Endothelial cell of umbilical vein (primary cell): ENCODE data around the gene TPPP2. TPM values are rescaled to one million over a fixed set of nuclear protein-coding genes. Genes with fewer than 3 reads are reported as not detected.

Experiments used
- BruUV-seq: library from RNA; stranded (reverse); fragments of 400-500 nt; replicated peaks from 2 replicates; lab custom pipeline; 2021; lab: Mats Ljungman, UMichigan
- CTCF ChIA-PET: fragments of 300-600, 350-600 bp; sonication (Branson Sonifier 250); formaldehyde crosslinking; loops from one replicate; lab custom pipeline; 2021; ENCODE audit warnings: antibody characterized with exemption, inconsistent platforms; lab: Charles Lee
- POLR2A ChIA-PET: fragments of 300-600, 350-600 bp; sonication (Branson Sonifier 250); formaldehyde crosslinking; loops from one replicate; lab custom pipeline; 2021; ENCODE audit warnings: antibody characterized with exemption, inconsistent platforms; lab: Charles Lee
- DNase-seq: peaks from one replicate; pipeline ENCODE4 v3.0.0-alpha.2; 2011; ENCODE audit warnings: low read depth, low spot score
- FAIRE-seq: peaks from 2 replicates; lab custom pipeline; 2011; peaks lifted over from hg19 to GRCh38; lab: Jason Lieb, UNC
- H2AFZ ChIP-seq: 2 replicates; pipeline ENCODE4 v1.6.0; 2012; ENCODE audit warnings: low read depth, low read length, control low read depth, inconsistent platforms
- H3K27ac ChIP-seq: 2 replicates; pipeline ENCODE4 v1.5.1; 2011; ENCODE audit warnings: low read depth, mild to moderate bottlenecking, control low read depth, low read length, moderate library complexity; ENCODE audit not compliant: insufficient read depth
- H3K27me3 ChIP-seq, 2 experiments: 2 replicates each; pipeline versions ENCODE4 v1.6.0 to v1.6.1; 2011; ENCODE audit warnings: low read length in 2 of 2, mixed read lengths in 1 of 2; ENCODE audit not compliant: control insufficient read depth in 2 of 2, insufficient read depth in 2 of 2
- H3K36me3 ChIP-seq, 2 experiments: 2 replicates in 1 of 2; 3 replicates in 1 of 2; pipeline ENCODE4 v1.5.1; 2011; ENCODE audit warnings: low read length in 2 of 2, mild to moderate bottlenecking in 1 of 2, moderate library complexity in 1 of 2; ENCODE audit not compliant: control insufficient read depth in 2 of 2, insufficient read depth in 2 of 2; ENCODE audit errors: extremely low read depth in 1 of 2
- H3K4me1 ChIP-seq: 3 replicates; pipeline ENCODE4 v1.5.1; 2011; ENCODE audit warnings: mild to moderate bottlenecking, low read length; ENCODE audit not compliant: control insufficient read depth, insufficient read depth; ENCODE audit errors: extremely low read depth
- H3K4me2 ChIP-seq: 2 replicates; pipeline ENCODE4 v1.6.1; 2011; ENCODE audit warnings: low read length, control low read depth, mixed read lengths; ENCODE audit not compliant: insufficient read depth
- H3K4me3 ChIP-seq, 3 experiments: fragments of 200-600 bp in 1 of 3; sonication (generic), shearing (Covaris generic) in 1 of 3; replicated peaks in 1 of 3; 2 replicates each; pipeline ENCODE4 v1.5.1; 2011 to 2016; ENCODE audit warnings: control low read depth in 3 of 3, low read length in 3 of 3, mild to moderate bottlenecking in 2 of 3, inconsistent platforms in 1 of 3, low read depth in 1 of 3, moderate library complexity in 1 of 3; ENCODE audit not compliant: insufficient read depth in 1 of 3
- H3K79me2 ChIP-seq: 2 replicates; pipeline ENCODE4 v1.6.0; 2012; ENCODE audit warnings: low read length, inconsistent platforms; ENCODE audit not compliant: control insufficient read depth, insufficient read depth
- H3K9ac ChIP-seq: replicated peaks from 2 replicates; pipeline ENCODE3; 2011; ENCODE audit warnings: low read length, control low read depth; ENCODE audit not compliant: insufficient read depth; ENCODE audit errors: extremely low read depth
- H3K9me1 ChIP-seq: replicated peaks from 3 replicates; pipeline ENCODE4 v1.6.0; 2011; ENCODE audit warnings: mild to moderate bottlenecking, low read length; ENCODE audit not compliant: control insufficient read depth, insufficient read depth; ENCODE audit errors: extremely low read depth
- H3K9me3 ChIP-seq: replicated peaks from 2 replicates; pipeline ENCODE4 v1.5.1; 2012; ENCODE audit warnings: low read length, inconsistent platforms; ENCODE audit not compliant: control insufficient read depth, insufficient read depth
- H4K20me1 ChIP-seq: replicated peaks from 2 replicates; pipeline ENCODE3; 2011; ENCODE audit warnings: mild to moderate bottlenecking, low read length; ENCODE audit not compliant: control insufficient read depth, insufficient read depth; ENCODE audit errors: extremely low read depth
- CTCF ChIP-seq, 2 donors: IDR thresholded peaks; 1 replicate in 1 of 2; 2 replicates in 1 of 2; pipeline ENCODE4 v1.5.1; 2011; ENCODE audit warnings: low read length in 2 of 2, mild to moderate bottlenecking in 2 of 2, moderate library complexity in 2 of 2, control low read depth in 1 of 2, inconsistent platforms in 1 of 2, low read depth in 1 of 2; ENCODE audit not compliant: insufficient read depth in 1 of 2; ENCODE audit errors: extremely low read depth in 1 of 2
- EZH2 ChIP-seq: IDR thresholded peaks from 2 replicates; pipeline ENCODE4 v1.6.1; 2012; ENCODE audit warnings: borderline replicate concordance, low read depth, mild to moderate bottlenecking, moderate library complexity, low read length, inconsistent platforms; ENCODE audit not compliant: severe bottlenecking
- FOS ChIP-seq: IDR thresholded peaks from 2 replicates; pipeline ENCODE4 v1.6.1; 2011; ENCODE audit warnings: mild to moderate bottlenecking, low read length, moderate library complexity, borderline replicate concordance; ENCODE audit not compliant: insufficient read depth
- GATA2 ChIP-seq: IDR thresholded peaks from 2 replicates; pipeline ENCODE4 v1.7.0; 2011; ENCODE audit warnings: low read depth, mild to moderate bottlenecking, moderate library complexity, mixed read lengths, low read length; ENCODE audit not compliant: insufficient read length, insufficient read depth
- JUN ChIP-seq: IDR thresholded peaks from 2 replicates; pipeline ENCODE4 v1.6.1; 2011; ENCODE audit warnings: borderline replicate concordance, low read depth; ENCODE audit not compliant: insufficient read length, insufficient read depth
- MAX ChIP-seq: IDR thresholded peaks from 2 replicates; pipeline ENCODE4 v1.6.1; 2011; ENCODE audit not compliant: insufficient read depth, insufficient read length
- MYC ChIP-seq: IDR thresholded peaks from one replicate; pipeline ENCODE4 v1.6.1; 2011; ENCODE audit warnings: mild to moderate bottlenecking, low read depth, low read length
- POLR2A ChIP-seq: IDR thresholded peaks from 2 replicates; pipeline ENCODE4 v1.6.1; 2012; ENCODE audit warnings: low read depth, mild to moderate bottlenecking, control low read depth, low read length
- POLR2AphosphoS5 ChIP-seq: IDR thresholded peaks from 2 replicates; pipeline ENCODE4 v1.6.1; 2012; ENCODE audit warnings: low read depth, mild to moderate bottlenecking, control low read depth, low read length, moderate library complexity; ENCODE audit not compliant: insufficient read depth
- dilution Hi-C: fragments of 300-500 bp; cut with MboI; formaldehyde crosslinking; loops from one replicate; pipeline ENCODE4 v1.15.0; 2019; ENCODE audit warnings: low sequenced_read_pairs; ENCODE audit not compliant: extremely low pct_ligation_motif_present
- intact Hi-C: fragments of 100-400 bp; cut with micrococcal nuclease; formaldehyde crosslinking; loops from one replicate; pipeline ENCODE4 v1.10.0; 2022
- polyA plus RNA-seq, 4 experiments: library from polyadenylated mRNA; depleted of rRNA in 3 of 4; stranded (reverse) in 3 of 4; unstranded in 1 of 4; fragments of >200 nt; gene quantifications; 2 replicates each; pipeline versions ENCODE4 v1.2.1 to v1.2.3, GENCODE V29; 2011 to 2012; ENCODE audit warnings: missing spikeins in 1 of 4
- total RNA-seq: library from RNA; stranded (reverse); gene quantifications from 2 replicates; pipeline ENCODE4 v1.2.3, GENCODE V29; 2021

TPPP2 gene
- total and polyA plus RNA-seq, 2 donors (not counting 3 experiments of a cell fraction or from before 2014, with no cell fraction given) = not detected

- Histone ChIP-seq H3K27me3 (peaks cover 20 to 26% of the 10 kb centered on the region in 2 experiments), H3K9me3 (no peaks in the 10 kb centered on the region), H3K9me1 (no peaks in the 10 kb centered on the region), H3K36me3 (no peaks in the 10 kb centered on the region), H3K79me2 (no peaks in the 10 kb centered on the region), H3K4me1 (no peaks in the 10 kb centered on the region), H3K4me3 (no peak overlapping the region), H4K20me1 (no peaks in the 10 kb centered on the region), H2AFZ (no peak overlapping the region), H3K27ac (no peak overlapping the region), H3K9ac (no peak overlapping the region), H3K4me2 (no peak overlapping the region)
- FAIRE-seq (no peak), DNase-seq (no peak)
- dilution Hi-C loops (no loop called here), intact Hi-C loops (no loop called here)
- no peak for TF ChIP-seq MAX
- no peak for TF ChIP-seq GATA2
- TF ChIP-seq JUN = no peak
- TF ChIP-seq CTCF (IDR thresholded peaks at IDR 0.05; ENCODE audit: extremely low read depth in 1 of 2, insufficient read depth in 1 of 2, low read depth in 1 of 2, low read length in 2 of 2) = no peak
- TF ChIP-seq EZH2 = no peak
- TF ChIP-seq MYC = no peak
- no peak for TF ChIP-seq FOS
- no peak for TF ChIP-seq POLR2AphosphoS5
- no peak for TF ChIP-seq POLR2A
- BruUV-seq = no TSS peak
- POLR2A ChIA-PET = no interaction called here
- CTCF ChIA-PET = interaction anchor here (1.2 to 10.1 kb wide), 6 partner anchors 7 to 60 kb away, joined by 3 to 86 read pairs (median 4); no protein-coding TSS in a partner anchor
Measured at GRCh38 chr14:21032326-21033132, 2.5 kb downstream of the TPPP2 start.
